HCT116 (cell line): Measurements from ENCODE around the gene TNIP1. TPM values are rescaled to one million over a fixed set of nuclear protein-coding genes. Genes with fewer than 3 reads are reported as not detected.

Experiments used
- ATAC-seq: fragments of 200-7000 bp; cut with Tn5 transposase; 2 replicates; pipeline ENCODE4 v1.9.1; 2020; ENCODE audit warnings: mild to moderate bottlenecking, moderate library complexity
- BruUV-seq: library from RNA; stranded (reverse); fragments of 400-500 nt; replicated peaks from 2 replicates; lab custom pipeline; 2021; lab: Mats Ljungman, UMichigan
- CTCF ChIA-PET: fragments of 300-600 bp; sonication (Branson Sonifier 250); formaldehyde crosslinking; loops from one replicate; lab custom pipeline; 2021; ENCODE audit warnings: antibody characterized with exemption; lab: Charles Lee
- POLR2A ChIA-PET: fragments of 300-600, 350-600 bp; sonication (Branson Sonifier 250); formaldehyde crosslinking; loops from one replicate; lab custom pipeline; 2021; ENCODE audit warnings: antibody characterized with exemption; lab: Charles Lee
- RAD21 ChIA-PET, 2 experiments: fragments of 300-600 bp; sonication (Branson Sonifier 250); formaldehyde crosslinking; loops; one replicate each; lab custom pipeline; 2023; ENCODE audit warnings: low total read pairs in 2 of 2; ENCODE audit not compliant: uncharacterized antibody in 2 of 2, unreplicated experiment in 2 of 2, low non-redundant PET in 1 of 2; lab: Charles Lee
- DNase-seq: peaks from one replicate; pipeline ENCODE4 v3.0.0-alpha.2; 2010; ENCODE audit warnings: low read depth, low spot score
- H2AFZ ChIP-seq: fragments of 200-600 bp; shearing (Covaris generic), sonication (generic); 2 replicates; pipeline ENCODE4 v1.6.1; 2017; ENCODE audit warnings: low read depth, mixed run types, mixed read lengths, antibody characterized with exemption, low read length; ENCODE audit not compliant: poor library complexity, severe bottlenecking
- H3K27ac ChIP-seq: 2 replicates; pipeline ENCODE4 v1.5.1; 2012; ENCODE audit warnings: low read depth, low read length
- H3K27me3 ChIP-seq: fragments of 200-600 bp; sonication (generic); 2 replicates; pipeline ENCODE4 v1.6.1; 2016; ENCODE audit warnings: mixed run types, low read length, mixed read lengths; ENCODE audit not compliant: insufficient read depth
- H3K36me3 ChIP-seq, 2 experiments: fragments of 200-500 bp in 1 of 2; fragments of 200-600 bp in 1 of 2; sonication (Bioruptor generic) in 1 of 2; sonication (generic) in 1 of 2; 2 replicates each; pipeline versions ENCODE4 v1.5.1 to v1.6.1; 2014 to 2016; ENCODE audit warnings: low read length in 2 of 2, inconsistent platforms in 1 of 2, mixed read lengths in 1 of 2, mixed run types in 1 of 2; ENCODE audit not compliant: insufficient read depth in 2 of 2, control insufficient read depth in 1 of 2
- H3K4me1 ChIP-seq, 2 experiments: fragments of 200-600 bp in 1 of 2; sonication (generic) in 1 of 2; 2 replicates each; pipeline versions ENCODE4 v1.5.1 to v1.6.1; 2012 to 2017; ENCODE audit warnings: low read length in 2 of 2, inconsistent platforms in 1 of 2, mild to moderate bottlenecking in 1 of 2, mixed read lengths in 1 of 2, mixed run types in 1 of 2, moderate library complexity in 1 of 2; ENCODE audit not compliant: insufficient read depth in 2 of 2, control insufficient read depth in 1 of 2
- H3K4me2 ChIP-seq: fragments of 200-600 bp; sonication (generic); 2 replicates; pipeline ENCODE4 v1.6.1; 2017; ENCODE audit warnings: mixed run types, low read length, mixed read lengths
- H3K4me3 ChIP-seq, 2 experiments: fragments of 200-600 bp in 1 of 2; sonication (generic) in 1 of 2; replicated peaks in 1 of 2; 2 replicates each; pipeline ENCODE4 v1.5.1; 2011 to 2016; ENCODE audit warnings: low read length in 2 of 2, control low read depth in 1 of 2, low read depth in 1 of 2, mild to moderate bottlenecking in 1 of 2, mixed read lengths in 1 of 2, mixed run types in 1 of 2
- H3K79me2 ChIP-seq: fragments of 200-600 bp; sonication (generic); 2 replicates; pipeline ENCODE4 v1.6.1; 2017; ENCODE audit warnings: mild to moderate bottlenecking, mixed run types, low read length, moderate library complexity, mixed read lengths; ENCODE audit not compliant: insufficient read depth
- H3K9ac ChIP-seq: fragments of 200-600 bp; sonication (generic); 2 replicates; pipeline ENCODE4 v1.6.1; 2016; ENCODE audit warnings: low read length, mixed read lengths
- H3K9me2 ChIP-seq: fragments of 200-600 bp; sonication (generic), shearing (Covaris generic); 2 replicates; pipeline ENCODE4 v1.6.1; 2017; ENCODE audit warnings: mixed run types, mild to moderate bottlenecking, moderate library complexity; ENCODE audit not compliant: insufficient read depth
- H3K9me3 ChIP-seq, 2 experiments: fragments of 200-500 bp in 1 of 2; fragments of 200-600 bp in 1 of 2; sonication (Bioruptor generic) in 1 of 2; sonication (generic) in 1 of 2; 2 replicates each; pipeline ENCODE4 v1.6.1; 2014 to 2017; ENCODE audit warnings: low read length in 2 of 2, mixed read lengths in 2 of 2, inconsistent platforms in 1 of 2, low read depth in 1 of 2, mild to moderate bottlenecking in 1 of 2, mixed run types in 1 of 2, moderate library complexity in 1 of 2; ENCODE audit not compliant: control insufficient read depth in 1 of 2, insufficient read depth in 1 of 2
- H4K20me1 ChIP-seq: fragments of 200-600 bp; sonication (generic), shearing (Covaris generic); 2 replicates; pipeline ENCODE4 v1.6.1; 2017; ENCODE audit warnings: mixed run types, mild to moderate bottlenecking, moderate library complexity; ENCODE audit not compliant: insufficient read depth
- ATF3 ChIP-seq: IDR thresholded peaks from 2 replicates; pipeline ENCODE4 v1.6.1; 2012
- CEBPB ChIP-seq: IDR thresholded peaks from 2 replicates; pipeline ENCODE4 v1.6.1; 2012; ENCODE audit warnings: low read depth
- EGR1 ChIP-seq: IDR thresholded peaks from 2 replicates; pipeline ENCODE4 v1.6.1; 2012; ENCODE audit warnings: low read depth
- FOSL1 ChIP-seq: IDR thresholded peaks from 2 replicates; pipeline ENCODE4 v1.6.1; 2012; ENCODE audit warnings: low read depth
- TCF7L2 ChIP-seq: IDR thresholded peaks from 2 replicates; pipeline ENCODE4 v1.7.0; 2011; ENCODE audit warnings: borderline replicate concordance, inconsistent platforms; ENCODE audit not compliant: insufficient read depth, insufficient read length; ENCODE audit errors: extremely low read depth
- YY1 ChIP-seq: IDR thresholded peaks from 2 replicates; pipeline ENCODE4 v1.6.1; 2011; ENCODE audit warnings: low read length, low read depth, moderate library complexity, mild to moderate bottlenecking; ENCODE audit not compliant: insufficient replicate concordance; ENCODE audit errors: extremely low read depth
- intact Hi-C: fragments of 100-400 bp; cut with micrococcal nuclease; formaldehyde crosslinking; loops from 2 replicates; pipeline ENCODE4 v1.10.0; 2022
- total RNA-seq: library from RNA; stranded (reverse); gene quantifications from one replicate; pipeline ENCODE4 v1.2.1, GENCODE V29; 2021; ENCODE audit not compliant: unreplicated experiment
- TF ChIP-seq, protein P1 (sequence below): IDR thresholded peaks from 2 replicates; pipeline ENCODE4 v1.6.1; 2012; ENCODE audit warnings: low read depth
- TF ChIP-seq, protein P2 (sequence below): IDR thresholded peaks from 2 replicates; pipeline ENCODE4 v1.6.1; 2011; ENCODE audit warnings: mild to moderate bottlenecking, low read length, moderate library complexity; ENCODE audit not compliant: insufficient replicate concordance; ENCODE audit errors: extremely low read depth
- TF ChIP-seq, protein P3 (sequence below), 3 experiments: fragments of 200-600 bp in 1 of 3; sonication (generic) in 1 of 3; IDR thresholded peaks in 2 of 3; conservative IDR thresholded peaks in 1 of 3; 2 replicates each; pipeline ENCODE4 v1.5.1; 2012 to 2017; ENCODE audit warnings: low read depth in 2 of 3, low read length in 2 of 3, antibody characterized with exemption in 1 of 3, borderline replicate concordance in 1 of 3, control low read depth in 1 of 3, mild to moderate bottlenecking in 1 of 3, mixed read lengths in 1 of 3, mixed run types in 1 of 3, moderate library complexity in 1 of 3; ENCODE audit not compliant: insufficient read depth in 1 of 3

The TNIP1 gene
- total RNA-seq, 1 experiment from 2014 or later, result 46.0 TPM

DNA sequence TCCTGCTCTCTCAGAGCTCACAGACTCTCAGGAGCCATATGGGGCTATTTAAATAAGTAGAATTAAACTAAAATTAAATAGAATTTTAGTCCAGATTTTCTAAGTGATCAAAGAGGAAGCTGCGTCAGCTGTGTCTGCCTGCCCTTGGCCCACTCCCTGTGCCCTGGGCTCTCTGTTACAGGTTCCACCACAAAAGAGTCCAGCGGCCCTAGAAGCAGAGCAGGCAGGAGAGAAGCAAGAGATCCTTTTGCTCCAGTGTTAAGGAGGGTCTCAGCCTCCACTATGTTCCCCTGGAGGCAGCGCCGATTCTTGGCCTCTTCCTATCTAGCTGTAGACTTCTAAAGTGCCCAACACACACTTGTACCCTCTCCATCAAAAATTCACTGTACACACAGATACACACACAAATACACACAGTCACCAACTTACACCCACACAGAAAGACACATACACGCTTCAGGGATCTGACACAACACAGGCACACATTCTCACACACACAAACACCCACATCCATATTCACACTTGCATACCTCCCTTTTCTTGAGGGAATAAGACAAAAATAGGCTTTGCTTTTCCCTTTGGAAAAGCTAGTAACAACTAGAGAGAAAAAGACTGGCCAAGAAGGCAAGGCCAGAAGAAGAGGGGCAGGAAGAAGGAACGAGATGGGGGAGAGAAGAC is 5.5 kb upstream of the TNIP1 start:
- intact Hi-C loops, result no loop called here
- peaks cover 3 to 22% of the 10 kb centered on the region in 2 experiments; a peak in 2 of 4 replicates for H3K4me1 ChIP-seq
- no TSS peak for BruUV-seq
- TF ChIP-seq, protein P1, sequence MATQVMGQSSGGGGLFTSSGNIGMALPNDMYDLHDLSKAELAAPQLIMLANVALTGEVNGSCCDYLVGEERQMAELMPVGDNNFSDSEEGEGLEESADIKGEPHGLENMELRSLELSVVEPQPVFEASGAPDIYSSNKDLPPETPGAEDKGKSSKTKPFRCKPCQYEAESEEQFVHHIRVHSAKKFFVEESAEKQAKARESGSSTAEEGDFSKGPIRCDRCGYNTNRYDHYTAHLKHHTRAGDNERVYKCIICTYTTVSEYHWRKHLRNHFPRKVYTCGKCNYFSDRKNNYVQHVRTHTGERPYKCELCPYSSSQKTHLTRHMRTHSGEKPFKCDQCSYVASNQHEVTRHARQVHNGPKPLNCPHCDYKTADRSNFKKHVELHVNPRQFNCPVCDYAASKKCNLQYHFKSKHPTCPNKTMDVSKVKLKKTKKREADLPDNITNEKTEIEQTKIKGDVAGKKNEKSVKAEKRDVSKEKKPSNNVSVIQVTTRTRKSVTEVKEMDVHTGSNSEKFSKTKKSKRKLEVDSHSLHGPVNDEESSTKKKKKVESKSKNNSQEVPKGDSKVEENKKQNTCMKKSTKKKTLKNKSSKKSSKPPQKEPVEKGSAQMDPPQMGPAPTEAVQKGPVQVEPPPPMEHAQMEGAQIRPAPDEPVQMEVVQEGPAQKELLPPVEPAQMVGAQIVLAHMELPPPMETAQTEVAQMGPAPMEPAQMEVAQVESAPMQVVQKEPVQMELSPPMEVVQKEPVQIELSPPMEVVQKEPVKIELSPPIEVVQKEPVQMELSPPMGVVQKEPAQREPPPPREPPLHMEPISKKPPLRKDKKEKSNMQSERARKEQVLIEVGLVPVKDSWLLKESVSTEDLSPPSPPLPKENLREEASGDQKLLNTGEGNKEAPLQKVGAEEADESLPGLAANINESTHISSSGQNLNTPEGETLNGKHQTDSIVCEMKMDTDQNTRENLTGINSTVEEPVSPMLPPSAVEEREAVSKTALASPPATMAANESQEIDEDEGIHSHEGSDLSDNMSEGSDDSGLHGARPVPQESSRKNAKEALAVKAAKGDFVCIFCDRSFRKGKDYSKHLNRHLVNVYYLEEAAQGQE, result no peak
- TF ChIP-seq YY1 (no peak), EGR1 (no peak)
- RAD21 ChIA-PET, result no interaction called here
- POLR2A ChIA-PET, result no interaction called here
- H3K9me2 ChIP-seq, result no peaks in the 10 kb centered on the region
- DNase-seq (no peak), ATAC-seq (no peak)
- no peak overlapping the region for H3K9ac ChIP-seq
- H3K27me3 ChIP-seq, result no peaks in the 10 kb centered on the region
- no peak overlapping the region for H3K4me2 ChIP-seq
- no peak overlapping the region for H3K27ac ChIP-seq
- CTCF ChIA-PET, result no interaction called here
- H3K79me2 ChIP-seq, result no peaks in the 10 kb centered on the region
- H2AFZ ChIP-seq, result no peak overlapping the region
- no peak overlapping the region for H3K4me3 ChIP-seq
- no peaks in the 10 kb centered on the region for H4K20me1 ChIP-seq
- no peaks in the 10 kb centered on the region for H3K9me3 ChIP-seq
- H3K36me3 ChIP-seq, result no peaks in the 10 kb centered on the region

DNA sequence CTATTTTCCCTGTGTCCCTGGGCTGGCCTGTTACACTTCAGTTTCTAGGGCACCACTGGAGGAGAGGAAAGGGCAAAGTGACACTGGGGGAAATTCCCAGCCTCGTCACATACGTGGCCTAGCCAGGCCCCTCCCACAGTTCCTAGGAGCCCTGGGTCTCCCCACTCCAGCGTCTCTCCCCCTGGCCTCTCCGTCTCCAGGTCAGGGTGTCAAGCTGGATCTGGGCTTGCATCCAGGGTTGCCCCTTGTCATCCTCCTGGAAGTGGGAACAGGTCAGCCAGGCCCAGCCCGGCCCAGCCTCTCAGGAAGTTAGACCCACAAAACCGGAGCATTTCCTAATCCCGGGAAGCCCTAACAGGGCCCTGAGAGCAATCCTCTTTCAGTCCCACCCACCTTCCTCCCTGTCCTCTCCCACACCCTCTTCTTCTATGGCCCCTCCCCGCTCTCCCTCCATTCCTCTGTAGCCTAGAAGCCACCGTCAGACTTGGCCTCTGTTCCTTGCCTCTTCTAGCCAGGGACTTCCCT is 4.7 kb upstream of the TNIP1 start:
- H3K9me2 ChIP-seq, result no peaks in the 10 kb centered on the region
- H3K4me2 ChIP-seq, result no peak overlapping the region
- DNase-seq, result no peak
- H3K27me3 ChIP-seq, result no peaks in the 10 kb centered on the region
- H2AFZ ChIP-seq, result no peak overlapping the region
- H3K36me3 ChIP-seq, result no peaks in the 10 kb centered on the region
- H3K4me1 ChIP-seq, result peaks cover 3 to 25% of the 10 kb centered on the region in 2 experiments; a peak in 2 of 4 replicates
- intact Hi-C loops, result no loop called here
- ChIA-PET RAD21 (no interaction called here), CTCF (no interaction called here), POLR2A (no interaction called here)
- no peaks in the 10 kb centered on the region for H3K79me2 ChIP-seq
- H3K27ac ChIP-seq, result no peak overlapping the region
- H4K20me1 ChIP-seq, result no peaks in the 10 kb centered on the region
- no peak for ATAC-seq
- H3K4me3 ChIP-seq, result no peak overlapping the region
- BruUV-seq, result no TSS peak
- no peak overlapping the region for H3K9ac ChIP-seq
- no peaks in the 10 kb centered on the region for H3K9me3 ChIP-seq
- TF ChIP-seq, protein P2, sequence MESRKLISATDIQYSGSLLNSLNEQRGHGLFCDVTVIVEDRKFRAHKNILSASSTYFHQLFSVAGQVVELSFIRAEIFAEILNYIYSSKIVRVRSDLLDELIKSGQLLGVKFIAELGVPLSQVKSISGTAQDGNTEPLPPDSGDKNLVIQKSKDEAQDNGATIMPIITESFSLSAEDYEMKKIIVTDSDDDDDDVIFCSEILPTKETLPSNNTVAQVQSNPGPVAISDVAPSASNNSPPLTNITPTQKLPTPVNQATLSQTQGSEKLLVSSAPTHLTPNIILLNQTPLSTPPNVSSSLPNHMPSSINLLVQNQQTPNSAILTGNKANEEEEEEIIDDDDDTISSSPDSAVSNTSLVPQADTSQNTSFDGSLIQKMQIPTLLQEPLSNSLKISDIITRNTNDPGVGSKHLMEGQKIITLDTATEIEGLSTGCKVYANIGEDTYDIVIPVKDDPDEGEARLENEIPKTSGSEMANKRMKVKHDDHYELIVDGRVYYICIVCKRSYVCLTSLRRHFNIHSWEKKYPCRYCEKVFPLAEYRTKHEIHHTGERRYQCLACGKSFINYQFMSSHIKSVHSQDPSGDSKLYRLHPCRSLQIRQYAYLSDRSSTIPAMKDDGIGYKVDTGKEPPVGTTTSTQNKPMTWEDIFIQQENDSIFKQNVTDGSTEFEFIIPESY, result no peak
- TF ChIP-seq ATF3, result no peak
- no peak for TF ChIP-seq CEBPB
- TF ChIP-seq YY1, result no peak
- TF ChIP-seq FOSL1, result no peak
- no peak for TF ChIP-seq TCF7L2
- TF ChIP-seq, protein P3, sequence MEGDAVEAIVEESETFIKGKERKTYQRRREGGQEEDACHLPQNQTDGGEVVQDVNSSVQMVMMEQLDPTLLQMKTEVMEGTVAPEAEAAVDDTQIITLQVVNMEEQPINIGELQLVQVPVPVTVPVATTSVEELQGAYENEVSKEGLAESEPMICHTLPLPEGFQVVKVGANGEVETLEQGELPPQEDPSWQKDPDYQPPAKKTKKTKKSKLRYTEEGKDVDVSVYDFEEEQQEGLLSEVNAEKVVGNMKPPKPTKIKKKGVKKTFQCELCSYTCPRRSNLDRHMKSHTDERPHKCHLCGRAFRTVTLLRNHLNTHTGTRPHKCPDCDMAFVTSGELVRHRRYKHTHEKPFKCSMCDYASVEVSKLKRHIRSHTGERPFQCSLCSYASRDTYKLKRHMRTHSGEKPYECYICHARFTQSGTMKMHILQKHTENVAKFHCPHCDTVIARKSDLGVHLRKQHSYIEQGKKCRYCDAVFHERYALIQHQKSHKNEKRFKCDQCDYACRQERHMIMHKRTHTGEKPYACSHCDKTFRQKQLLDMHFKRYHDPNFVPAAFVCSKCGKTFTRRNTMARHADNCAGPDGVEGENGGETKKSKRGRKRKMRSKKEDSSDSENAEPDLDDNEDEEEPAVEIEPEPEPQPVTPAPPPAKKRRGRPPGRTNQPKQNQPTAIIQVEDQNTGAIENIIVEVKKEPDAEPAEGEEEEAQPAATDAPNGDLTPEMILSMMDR (IDR thresholded peaks at IDR 0.05 in 2 of 3, conservative IDR thresholded peaks at IDR 0.05 in 1 of 3; ENCODE audit: borderline replicate concordance in 1 of 3, insufficient read depth in 1 of 3, low read depth in 2 of 3, low read length in 2 of 3), result no peak
